Limb (tissue), 2 donors: ENCODE data around the gene MYL5.
"Not testable (repeated sequence)": the region's sequence is repeated elsewhere in the genome, so short reads cannot be mapped to it uniquely, and the experiment has no call there.

Experiments
- DNase-seq, 2 donors: peaks; one replicate each; pipeline ENCODE4 v3.0.0-alpha.2; 2016; ENCODE audit errors: extremely low spot score in 2 of 2

Gene MYL5

DNA sequence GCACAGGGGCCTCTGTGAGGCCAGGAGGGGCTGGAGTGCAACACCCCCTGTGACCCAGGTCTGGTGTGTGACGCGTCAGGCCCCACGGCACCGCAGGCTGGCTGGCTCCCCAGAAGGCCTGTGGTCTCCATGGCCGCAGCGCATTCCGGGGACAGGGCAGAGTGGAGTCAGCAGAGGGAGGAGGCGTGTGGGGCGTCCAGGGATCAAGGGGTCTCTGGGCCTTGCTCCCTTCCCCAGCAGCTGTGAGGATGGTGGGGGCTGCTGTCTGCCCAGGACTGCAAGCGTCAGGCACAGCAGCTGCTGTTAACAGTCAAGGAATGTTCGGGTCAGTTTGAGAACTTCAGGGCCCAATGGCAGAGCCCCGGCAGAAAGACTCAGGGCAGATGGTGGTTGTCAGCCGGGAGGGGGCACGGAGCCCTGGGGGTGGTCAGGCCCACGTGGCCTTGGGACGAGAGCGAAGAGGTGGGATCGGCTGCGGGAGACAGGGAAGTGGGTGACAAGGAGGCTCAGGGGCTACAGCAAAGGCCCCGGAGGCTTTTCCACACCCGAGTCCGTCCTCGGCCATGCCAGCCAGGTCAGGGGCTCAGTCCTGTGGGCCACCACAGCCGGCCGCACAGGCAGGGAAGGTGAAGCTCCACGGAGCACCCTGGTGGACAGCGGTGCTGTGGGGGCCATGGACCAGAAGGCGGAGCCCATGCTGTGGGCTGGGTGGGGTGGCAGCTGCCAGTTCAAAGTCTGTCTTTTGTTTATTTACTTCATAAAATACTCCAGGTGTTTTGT lies 49.6 kb downstream of the MYL5 start:
- DNase-seq = peak in 1 of 2 donors; percentile 24

DNA sequence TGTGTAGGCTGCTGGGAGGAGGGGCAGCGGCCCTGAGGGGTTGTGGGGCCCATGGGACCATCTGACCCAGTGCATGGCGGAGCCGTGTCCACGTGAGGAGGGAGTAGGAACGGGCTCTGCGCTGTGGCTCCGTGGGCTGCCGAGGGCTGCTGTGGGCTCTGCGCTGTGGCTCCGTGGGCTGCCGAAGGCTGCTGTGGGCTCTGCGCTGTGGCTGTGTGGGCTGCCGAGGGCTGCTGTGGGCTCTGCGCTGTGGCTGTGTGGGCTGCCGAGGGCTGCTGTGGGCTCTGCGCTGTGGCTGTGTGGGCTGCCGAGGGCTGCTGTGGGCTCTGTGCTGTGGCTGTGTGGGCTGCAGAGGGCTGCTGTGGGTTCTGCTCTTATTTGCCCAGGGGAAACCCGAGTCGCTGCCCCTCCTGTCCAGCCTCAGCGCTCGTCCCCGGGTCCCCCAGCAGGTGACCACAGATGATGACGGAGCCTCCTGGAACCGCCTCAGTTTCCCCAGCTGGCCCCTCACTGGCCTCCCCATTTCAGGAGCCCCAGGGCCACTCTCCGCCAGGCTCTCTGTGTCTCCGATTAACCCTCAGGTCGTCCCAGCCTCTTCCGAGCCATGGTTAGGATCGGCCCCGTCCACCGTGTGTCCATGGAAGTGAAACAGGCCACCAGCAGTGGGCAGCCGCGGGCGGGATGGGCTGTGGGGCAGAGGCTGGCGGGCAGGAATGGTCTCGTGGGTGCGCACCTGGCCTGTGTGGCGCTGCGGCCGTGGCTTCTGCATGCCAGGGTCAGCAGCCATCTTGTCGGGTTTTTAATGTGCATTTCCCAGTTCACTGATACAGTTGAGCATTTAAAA lies 51.3 kb downstream of the MYL5 start:
- DNase-seq = no peak

DNA sequence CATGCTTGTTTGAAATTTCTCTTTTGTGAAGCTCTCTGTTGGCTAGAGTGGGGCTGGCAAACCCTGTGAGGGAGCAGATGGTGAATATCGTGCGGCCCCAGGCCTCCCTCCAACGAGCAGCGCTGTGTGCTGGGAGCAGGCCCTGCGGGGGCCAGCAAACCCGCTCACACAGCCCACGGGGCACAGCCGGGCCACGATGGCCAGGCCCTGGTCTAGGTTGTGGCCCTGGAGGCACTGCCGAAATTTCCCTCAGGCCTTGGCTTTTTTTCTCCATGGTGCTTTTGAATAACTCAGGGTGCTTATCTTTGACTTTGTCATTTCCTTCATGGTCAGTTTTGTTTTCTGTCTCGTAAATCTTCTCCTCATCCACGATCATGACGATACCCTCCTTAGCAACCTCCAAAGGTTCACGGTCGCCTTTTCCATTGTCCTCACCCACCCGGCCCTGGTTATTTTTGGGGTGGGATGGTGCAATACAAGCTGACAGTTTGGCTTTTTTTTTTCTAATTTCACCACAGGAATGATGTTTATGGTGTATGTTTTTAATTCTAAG lies 52.0 kb downstream of the MYL5 start:
- no peak for DNase-seq

- DNase-seq = no peak
These were observed 52.5 kb downstream of the MYL5 start for GRCh38 chr4:726838-727237.

DNA sequence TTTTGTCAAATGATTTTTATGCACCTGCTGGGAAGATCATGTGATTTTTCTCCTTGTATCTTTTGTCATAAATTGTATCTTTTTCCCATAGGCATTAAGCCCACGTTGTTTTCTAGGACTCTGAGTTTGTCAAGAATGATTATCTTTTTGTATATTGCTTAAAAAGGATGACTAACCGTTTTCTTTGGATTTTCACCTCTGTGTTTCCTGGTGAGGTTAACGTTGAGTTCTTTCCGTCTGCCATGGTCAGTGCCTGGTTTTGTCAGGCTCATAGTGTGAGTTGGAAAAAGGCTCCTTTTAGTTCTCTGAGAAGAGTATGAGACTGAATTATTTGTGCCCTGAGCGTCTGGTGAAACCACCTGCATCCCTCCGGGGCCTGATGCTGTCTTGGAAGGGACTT lies 53.2 kb downstream of the MYL5 start:
- DNase-seq = no peak

DNA sequence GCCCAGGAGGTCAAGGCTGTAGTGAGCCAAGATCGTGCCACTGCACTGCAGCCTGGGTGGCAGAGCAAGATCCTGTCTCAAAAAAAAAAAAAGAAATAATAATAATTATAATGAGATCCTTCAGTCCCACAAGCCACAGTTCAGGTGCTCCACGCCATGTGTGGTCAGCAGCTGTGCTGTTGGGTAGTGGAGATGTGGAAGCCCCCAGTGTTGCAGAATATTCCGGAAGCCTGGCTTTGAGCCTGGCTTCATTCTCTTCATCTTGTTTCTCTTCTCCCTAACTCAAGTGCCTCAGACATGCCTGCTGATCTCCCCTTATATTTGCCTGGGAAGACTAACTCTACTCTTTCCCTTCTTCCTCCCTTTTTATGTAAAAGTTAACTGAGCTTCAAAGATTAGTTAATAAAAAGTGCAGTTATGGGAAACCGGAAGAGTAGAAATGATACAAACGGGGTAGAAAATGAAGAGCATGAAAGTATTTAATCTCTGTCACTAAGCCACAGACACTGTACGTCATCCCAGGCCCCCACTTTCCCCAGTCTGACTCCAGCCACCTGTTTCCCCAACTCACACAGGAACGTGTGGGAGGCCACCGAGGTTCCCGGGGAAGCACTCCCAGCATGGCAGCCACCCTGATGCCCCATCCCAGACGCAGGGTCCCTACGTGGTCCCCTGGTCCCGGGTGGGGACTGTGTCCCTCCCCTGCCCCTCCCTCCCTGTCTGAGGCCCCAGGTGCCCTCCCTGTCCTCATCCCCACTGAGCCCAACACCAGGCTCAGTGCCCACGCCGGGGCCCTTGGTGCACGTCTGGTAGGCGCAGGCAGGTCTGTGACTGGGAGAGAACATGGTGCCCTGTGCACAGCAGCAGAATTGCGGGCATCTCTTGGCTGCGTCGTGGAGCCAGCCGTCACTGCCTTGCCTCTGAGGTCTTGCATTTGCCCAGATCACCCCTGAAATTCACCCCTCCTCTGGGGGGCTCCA lies 55.3 kb downstream of the MYL5 start:
- DNase-seq = no peak

- no peak for DNase-seq
These were observed 56.2 kb downstream of the MYL5 start for GRCh38 chr4:730511-730910.

DNA sequence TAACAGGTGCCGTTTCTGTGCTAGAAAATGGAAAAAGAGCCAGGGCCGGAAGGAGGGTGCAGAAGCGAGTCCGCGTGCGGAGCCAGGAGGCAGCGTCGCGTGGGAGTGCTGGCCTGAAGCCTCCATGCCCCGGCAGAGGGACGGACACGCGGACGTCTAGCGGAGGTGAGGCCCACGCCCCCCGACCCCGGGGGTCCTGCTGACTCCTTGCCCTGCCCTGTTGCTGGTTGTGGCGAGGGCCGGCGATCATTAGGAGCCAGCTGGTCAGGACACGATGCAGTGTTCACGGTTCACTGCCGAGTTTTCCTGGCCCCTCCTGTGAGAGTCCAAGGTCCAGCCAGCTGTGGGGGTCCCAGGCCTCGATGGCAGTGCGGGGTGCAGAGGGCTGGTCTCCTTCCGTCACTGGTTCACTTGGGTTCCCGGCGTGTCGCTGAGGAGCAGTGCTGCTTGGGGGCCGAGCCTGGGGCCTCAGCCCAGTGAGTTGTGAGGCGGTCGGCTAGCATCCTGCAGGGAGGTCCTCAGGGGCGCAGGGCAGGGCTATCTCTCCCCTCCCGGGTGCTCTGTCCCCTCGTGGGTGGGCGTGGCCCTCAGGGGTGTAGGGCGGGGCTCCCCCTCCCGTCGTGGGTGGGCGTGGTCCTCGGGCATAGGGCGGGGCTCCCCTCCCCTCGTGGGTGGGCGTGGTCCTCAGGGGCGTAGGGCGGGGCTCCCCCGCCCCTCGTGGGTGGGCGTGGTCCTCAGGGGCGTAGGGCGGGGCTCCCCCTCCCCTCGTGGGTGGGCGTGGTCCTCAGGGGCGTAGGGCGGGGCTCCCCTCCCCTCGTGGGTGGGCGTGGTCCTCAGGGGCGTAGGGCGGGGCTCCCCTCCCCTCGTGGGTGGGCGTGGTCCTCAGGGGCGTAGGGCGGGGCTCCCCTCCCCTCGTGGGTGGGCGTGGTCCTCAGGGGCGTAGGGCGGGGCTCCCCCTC lies 56.9 kb downstream of the MYL5 start:
- not testable (repeated sequence) for DNase-seq
